Measurements from ENCODE around the gene ANKRD33B.

ANKRD33B gene

DNA sequence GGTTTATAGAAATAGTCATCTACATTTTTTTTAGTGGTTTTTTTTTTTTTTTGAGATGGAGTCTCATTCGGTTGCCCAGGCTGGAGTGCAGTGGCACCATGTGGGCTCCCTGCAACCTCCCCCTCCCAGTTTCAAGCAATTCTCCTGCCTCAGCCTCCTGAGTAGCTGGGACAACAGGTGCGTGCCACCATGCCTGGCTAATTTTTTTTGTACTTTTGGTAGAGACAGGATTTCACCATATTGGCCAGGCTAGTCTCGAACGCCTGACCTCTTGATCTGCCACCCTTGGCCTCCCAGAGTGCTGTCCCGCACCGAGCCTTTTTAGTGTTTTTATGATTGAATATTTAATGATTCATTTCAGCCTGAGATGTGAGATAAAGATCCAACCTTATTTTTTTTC lies 27.3 kb downstream of the ANKRD33B start:
- DNase-seq (ENCODE audit: low read depth), result no peak
- H3K4me3 ChIP-seq (ENCODE audit: control insufficient read depth, low read depth, low read length), result no peak overlapping the region
- TF ChIP-seq, protein P1, sequence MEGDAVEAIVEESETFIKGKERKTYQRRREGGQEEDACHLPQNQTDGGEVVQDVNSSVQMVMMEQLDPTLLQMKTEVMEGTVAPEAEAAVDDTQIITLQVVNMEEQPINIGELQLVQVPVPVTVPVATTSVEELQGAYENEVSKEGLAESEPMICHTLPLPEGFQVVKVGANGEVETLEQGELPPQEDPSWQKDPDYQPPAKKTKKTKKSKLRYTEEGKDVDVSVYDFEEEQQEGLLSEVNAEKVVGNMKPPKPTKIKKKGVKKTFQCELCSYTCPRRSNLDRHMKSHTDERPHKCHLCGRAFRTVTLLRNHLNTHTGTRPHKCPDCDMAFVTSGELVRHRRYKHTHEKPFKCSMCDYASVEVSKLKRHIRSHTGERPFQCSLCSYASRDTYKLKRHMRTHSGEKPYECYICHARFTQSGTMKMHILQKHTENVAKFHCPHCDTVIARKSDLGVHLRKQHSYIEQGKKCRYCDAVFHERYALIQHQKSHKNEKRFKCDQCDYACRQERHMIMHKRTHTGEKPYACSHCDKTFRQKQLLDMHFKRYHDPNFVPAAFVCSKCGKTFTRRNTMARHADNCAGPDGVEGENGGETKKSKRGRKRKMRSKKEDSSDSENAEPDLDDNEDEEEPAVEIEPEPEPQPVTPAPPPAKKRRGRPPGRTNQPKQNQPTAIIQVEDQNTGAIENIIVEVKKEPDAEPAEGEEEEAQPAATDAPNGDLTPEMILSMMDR (conservative IDR thresholded peaks at IDR 0.05; ENCODE audit: control insufficient read depth, insufficient read depth, low read depth, low read length), result no peak

DNA sequence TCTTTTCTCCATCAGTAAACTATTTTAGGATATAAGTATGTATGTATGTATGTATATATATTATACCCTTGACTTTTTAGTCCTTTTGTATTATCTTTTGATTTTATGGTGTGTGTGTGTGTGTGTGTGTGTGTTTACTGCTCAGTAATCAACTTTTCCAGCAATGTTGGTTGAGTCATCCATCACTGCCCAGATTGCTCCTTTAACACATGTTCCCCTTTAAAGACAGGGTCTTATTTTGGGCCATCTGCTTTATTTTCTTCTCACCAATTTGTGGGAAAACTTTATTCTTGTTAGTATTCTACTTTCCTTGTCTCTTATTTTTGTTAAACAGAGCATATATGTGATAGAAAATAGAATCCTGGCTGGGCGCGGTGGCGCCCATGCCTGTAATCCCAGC lies 28.1 kb downstream of the ANKRD33B start:
- peak; percentile 39 for DNase-seq (ENCODE audit: low read depth)
- TF ChIP-seq, protein P1 (conservative IDR thresholded peaks at IDR 0.05; ENCODE audit: control insufficient read depth, insufficient read depth, low read depth, low read length), result no peak
- no peak overlapping the region for H3K4me3 ChIP-seq (ENCODE audit: control insufficient read depth, low read depth, low read length)

DNA sequence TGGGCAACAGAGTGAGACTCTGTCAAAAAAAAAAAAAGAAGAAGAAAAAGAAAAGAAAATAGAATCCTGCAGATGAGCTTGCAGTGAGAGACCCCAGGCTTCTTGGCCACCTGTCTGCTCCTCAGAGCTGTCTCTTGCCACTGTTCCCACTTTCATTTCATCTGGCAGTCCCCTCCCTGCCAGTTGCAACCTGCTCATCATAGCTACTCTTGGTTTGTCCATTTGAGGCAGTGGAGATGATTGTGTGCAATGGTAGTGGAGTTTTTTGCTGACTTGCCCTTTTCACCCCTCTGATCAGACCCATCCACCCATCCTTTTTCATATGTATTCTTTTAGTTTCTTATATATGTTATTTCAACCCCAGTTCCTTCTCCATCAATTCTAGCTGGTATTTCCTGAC lies 28.7 kb downstream of the ANKRD33B start:
- DNase-seq (ENCODE audit: low read depth), result no peak
- H3K4me3 ChIP-seq (ENCODE audit: control insufficient read depth, low read depth, low read length), result no peak overlapping the region
- TF ChIP-seq, protein P1 (conservative IDR thresholded peaks at IDR 0.05; ENCODE audit: control insufficient read depth, insufficient read depth, low read depth, low read length), result no peak

DNA sequence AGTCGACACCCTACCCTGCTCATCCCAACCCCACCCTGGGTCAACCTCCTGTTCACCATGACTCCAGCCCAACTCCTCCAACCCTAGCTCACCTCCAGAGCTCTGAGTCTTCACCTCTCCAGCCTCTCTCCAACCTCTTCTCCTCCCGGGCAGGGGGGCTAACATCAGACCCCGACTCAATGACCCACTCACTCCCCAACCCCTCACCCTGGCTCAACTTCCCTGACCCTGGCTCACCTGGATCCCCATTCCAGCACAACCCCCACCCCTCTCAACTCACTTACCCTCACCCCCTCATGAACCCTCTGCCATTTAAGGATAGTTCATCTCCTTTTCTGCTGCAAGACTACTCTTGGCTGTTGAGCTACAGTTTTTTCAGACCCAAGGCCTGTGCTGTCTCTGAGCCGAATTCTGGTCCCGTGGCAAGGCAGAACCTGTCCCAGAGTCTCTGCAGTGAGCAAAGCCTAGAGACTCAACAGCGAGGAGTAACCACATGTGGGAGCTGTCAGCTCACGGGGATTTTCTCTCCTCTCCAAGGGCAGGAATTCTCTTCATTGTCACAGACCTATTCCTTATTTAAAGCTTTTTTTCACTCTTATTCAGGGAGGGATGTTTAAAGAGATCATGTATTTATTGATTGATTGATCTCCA lies 29.8 kb downstream of the ANKRD33B start:
- DNase-seq (ENCODE audit: low read depth), result no peak
- TF ChIP-seq, protein P1 (conservative IDR thresholded peaks at IDR 0.05; ENCODE audit: control insufficient read depth, insufficient read depth, low read depth, low read length), result no peak
- H3K4me3 ChIP-seq (ENCODE audit: control insufficient read depth, low read depth, low read length), result no peak overlapping the region

DNA sequence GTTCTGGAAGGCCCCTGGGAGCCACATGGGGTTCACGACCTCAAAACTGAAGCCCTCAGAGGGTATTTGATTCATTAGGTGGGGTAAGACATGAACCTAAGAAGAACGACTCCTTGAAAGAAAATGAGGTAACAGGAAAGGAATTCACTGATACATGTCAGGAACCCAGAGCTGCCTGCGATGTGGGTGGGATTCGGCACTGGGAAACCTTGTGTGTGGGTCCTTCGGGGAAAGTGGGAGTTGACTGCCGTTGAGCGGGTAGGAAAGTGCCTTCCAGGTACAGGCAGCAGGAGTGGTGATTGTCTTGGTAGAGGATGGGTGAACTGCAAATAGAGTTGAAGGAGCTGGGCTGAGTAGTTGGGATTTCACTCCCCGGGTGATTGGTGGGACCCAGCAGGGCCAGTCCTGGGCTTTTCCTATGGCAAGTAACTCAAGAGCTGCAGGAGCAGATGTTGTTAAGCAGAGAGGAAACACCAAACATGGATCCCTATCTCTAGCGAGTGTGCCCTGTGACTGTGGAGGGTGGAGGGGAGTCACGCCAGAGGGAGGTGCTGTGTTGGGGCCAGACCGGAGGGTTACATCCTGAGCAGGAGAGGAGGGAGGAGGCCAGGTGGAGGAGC lies 30.8 kb downstream of the ANKRD33B start:
- DNase-seq (ENCODE audit: low read depth), result peak; percentile 72

DNA sequence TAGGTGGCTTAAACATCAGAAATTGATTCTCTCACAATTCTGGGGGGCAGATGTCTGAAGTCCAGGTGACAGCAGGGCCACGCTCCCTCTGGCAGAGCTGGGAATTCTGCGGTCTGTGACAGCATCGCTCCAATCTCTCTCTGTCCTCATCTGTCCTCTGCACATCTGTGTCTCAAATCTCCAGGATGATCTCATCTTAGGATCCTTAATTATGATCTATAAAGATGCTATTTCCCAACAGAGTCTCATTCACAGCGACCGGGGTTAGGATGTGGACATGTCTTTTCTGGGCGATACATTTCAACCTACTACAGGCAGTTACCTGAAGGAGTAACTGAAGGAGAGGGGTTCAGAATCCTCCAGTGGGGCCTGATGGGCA lies 31.4 kb downstream of the ANKRD33B start:
- peak; percentile 86 for DNase-seq (ENCODE audit: low read depth)
- H3K4me3 ChIP-seq (ENCODE audit: control insufficient read depth, low read depth, low read length), result peak overlapping the region; percentile 35

More for the DNA sequence above, 30.8 kb downstream of the ANKRD33B start:
- TF ChIP-seq, protein P1 (conservative IDR thresholded peaks at IDR 0.05; ENCODE audit: control insufficient read depth, insufficient read depth, low read depth, low read length), result no peak
- H3K4me3 ChIP-seq (ENCODE audit: control insufficient read depth, low read depth, low read length), result no peak overlapping the region

More for the DNA sequence above, 31.4 kb downstream of the ANKRD33B start:
- TF ChIP-seq, protein P1 (conservative IDR thresholded peaks at IDR 0.05; ENCODE audit: control insufficient read depth, insufficient read depth, low read depth, low read length), result no peak

Measured in fibroblast of mammary gland (primary cell).